ENCODE results near the gene SPTBN4.

The SPTBN4 gene

DNA sequence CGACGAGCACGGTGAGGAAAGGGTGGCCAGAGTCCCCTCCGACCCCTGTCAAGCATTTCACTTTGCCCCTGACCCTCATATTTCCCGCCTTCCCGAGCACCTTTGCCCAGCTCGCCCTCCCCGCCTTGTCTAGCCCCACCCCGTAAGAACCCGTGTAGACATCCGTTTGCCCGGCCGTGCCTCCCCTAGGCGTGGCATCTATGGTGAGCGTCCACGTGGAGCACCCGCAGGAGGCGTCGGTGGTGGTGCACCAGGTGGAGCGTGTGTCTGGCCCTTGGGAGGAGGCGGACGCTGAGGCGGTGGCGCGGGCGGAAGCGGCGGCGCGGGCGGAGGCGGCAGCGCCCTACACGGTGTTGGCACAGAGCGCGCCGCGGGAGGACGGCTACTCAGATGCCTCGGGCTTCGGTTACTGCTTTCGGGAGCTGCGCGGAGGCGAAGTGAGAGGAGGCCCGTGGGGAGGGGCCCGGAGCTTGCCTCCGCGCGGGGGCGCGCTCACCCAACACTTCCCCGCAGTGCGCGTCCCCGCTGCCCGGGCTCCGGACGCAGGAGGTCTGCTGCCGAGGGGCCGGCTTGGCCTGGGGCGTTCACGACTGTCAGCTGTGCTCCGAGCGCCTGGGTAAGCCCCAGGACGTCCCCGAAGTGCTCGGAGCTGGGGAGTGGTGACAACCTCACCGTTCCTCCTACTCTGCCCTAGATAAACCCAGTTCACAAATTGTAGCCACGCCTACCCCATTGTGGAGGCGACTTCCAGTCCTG lies 138.6 kb downstream of the SPTBN4 start:
- no peak for DNase-seq

DNA sequence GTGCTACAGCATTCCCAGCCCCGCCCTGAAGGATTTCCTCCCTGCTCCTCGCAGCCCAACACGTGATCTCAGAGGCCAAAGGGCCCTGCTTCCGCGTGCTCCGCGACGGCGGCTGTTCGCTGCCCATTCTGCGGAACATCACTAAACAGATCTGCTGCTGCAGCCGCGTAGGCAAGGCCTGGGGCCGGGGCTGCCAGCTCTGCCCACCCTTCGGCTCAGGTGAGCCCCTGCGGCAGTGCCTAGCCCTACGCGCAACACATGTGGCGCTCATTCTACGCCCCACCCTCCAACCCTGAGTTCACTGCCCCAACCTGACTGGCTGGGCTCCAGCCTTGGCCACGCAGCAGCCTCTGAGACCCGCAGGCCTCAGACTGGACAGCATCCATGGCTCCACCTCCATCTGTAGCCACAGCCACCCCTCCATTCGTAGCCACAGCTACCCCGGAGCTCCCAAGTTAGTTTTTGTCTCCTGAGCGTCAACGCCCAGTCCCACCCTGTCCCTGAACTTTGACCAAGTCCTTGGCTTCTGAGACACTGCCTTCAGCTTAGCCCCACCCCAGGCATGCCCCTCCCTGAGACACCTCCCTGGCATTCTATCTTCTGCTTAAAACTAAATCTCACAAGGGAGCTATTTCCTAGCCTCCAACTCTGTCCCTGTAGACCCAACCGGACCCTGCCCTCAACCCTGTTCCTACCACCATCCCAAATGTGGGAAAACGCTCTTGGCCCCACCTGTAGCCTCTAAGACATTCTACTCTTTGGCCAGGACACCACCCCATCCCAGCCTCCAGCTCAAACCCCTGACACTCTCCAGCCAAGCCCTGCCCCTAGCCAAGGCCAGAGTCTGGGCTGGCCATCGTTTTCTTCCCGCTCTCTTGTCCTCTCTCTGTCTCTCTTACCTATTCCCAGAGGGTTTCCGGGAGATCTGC lies 140.8 kb downstream of the SPTBN4 start:
- no peak for DNase-seq

DNA sequence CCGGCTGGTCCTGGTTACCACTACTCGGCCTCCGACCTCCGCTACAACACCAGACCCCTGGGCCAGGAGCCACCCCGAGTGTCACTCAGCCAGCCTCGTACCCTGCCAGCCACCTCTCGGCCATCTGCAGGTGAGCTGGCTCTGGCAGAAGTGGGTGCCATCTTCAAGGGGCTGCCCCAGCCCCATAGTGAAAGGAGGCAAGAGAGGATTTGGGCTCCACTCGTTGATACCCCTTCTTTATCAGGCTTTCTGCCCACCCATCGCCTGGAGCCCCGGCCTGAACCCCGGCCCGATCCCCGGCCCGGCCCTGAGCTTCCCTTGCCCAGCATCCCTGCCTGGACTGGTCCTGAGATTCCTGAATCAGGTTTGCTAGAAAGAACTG lies 141.4 kb downstream of the SPTBN4 start:
- no peak for DNase-seq

DNA sequence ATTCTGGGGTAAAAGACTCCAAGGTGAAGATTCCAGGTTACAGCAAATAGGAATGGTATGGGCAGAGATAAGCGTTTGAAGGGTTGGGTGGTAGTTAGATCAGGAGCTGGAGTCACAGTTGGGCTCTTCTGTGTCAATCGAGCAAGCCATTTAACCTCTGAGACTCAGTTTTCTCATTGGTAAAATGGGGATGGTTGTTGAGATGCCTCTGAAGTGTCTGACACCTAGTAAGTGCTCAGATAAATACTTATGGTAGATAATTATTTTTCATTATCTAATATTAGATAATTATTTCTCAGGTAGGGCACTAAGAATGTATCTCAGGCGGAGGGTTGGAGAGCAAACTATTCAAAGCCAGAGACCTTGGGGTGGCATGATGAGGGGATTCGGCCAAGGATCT lies 142.2 kb downstream of the SPTBN4 start:
- DNase-seq = no peak

DNA sequence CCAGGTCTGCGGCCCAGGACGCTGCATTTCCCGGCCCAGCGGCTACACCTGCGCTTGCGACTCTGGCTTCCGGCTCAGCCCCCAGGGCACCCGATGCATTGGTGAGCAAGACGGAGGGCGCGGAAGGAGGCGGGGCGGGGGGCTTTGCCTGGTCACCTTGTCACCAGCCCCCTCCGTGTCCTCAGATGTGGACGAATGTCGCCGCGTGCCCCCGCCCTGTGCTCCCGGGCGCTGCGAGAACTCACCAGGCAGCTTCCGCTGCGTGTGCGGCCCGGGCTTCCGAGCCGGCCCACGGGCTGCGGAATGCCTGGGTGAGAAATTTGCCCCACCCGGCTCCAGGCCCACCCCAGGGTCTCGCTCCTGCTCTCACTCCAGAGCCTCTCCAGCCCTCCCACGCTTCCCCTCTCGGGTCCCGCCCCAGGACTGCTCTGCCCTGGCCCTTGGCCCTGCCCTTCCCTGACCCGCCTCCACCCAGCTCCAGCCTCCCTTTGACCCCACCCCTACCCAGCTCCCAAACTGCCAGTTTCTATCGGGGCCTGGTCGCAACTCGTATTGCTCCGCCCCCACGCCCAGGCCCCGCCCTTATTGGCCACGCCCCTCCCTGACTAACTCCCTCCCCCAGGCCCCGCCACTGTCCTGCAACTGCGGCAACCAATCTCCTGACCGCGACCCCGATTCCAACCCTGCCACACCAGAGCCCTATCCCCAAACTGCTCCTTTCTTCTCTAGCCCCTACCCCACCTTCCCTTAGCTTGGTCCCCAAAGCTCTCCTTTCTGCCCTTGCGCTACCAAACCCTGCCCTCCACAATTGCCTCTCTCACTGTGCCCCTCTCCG lies 143.0 kb downstream of the SPTBN4 start:
- DNase-seq = no peak

DNA sequence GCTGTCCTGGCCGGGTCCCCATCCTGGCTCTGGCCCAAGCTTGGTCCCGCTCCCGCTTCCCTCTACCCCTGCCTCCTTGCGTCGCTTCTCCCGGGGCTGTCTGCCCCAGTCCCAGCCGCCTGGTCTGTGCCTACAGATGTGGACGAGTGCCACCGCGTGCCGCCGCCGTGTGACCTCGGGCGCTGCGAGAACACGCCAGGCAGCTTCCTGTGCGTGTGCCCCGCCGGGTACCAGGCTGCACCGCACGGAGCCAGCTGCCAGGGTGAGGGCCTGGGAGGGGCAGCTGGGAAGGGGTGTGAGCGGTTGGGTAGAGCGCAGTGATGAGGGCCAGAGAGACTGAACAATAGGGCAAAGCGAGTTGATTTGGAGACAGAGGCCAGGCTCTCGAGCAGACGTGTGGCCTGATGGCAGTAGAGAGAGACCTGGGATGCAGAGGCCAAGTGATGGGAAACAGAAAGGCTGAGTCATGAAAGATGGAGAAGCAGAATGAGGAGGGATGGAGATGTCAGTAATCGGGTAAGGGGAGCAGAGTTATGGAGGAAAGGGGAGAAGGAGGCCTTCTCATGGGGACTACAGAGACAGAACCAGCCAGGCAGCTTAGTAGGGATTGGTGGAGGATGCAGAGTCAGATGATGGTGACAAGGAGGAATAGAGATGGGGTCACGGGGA lies 143.7 kb downstream of the SPTBN4 start:
- no peak for DNase-seq

DNA sequence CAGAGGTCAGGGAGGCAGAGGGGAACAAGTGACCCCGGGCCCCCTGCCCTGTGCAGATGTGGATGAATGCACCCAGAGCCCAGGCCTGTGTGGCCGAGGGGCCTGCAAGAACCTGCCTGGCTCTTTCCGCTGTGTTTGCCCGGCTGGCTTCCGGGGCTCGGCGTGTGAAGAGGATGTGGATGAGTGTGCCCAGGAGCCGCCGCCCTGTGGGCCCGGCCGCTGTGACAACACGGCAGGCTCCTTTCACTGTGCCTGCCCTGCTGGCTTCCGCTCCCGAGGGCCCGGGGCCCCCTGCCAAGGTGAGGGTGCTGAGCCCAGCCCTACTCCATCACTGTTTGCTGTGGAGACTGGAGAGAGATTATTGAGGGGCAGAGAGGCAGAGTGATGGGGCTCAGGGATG lies 144.3 kb downstream of the SPTBN4 start:
- no peak for DNase-seq

DNA sequence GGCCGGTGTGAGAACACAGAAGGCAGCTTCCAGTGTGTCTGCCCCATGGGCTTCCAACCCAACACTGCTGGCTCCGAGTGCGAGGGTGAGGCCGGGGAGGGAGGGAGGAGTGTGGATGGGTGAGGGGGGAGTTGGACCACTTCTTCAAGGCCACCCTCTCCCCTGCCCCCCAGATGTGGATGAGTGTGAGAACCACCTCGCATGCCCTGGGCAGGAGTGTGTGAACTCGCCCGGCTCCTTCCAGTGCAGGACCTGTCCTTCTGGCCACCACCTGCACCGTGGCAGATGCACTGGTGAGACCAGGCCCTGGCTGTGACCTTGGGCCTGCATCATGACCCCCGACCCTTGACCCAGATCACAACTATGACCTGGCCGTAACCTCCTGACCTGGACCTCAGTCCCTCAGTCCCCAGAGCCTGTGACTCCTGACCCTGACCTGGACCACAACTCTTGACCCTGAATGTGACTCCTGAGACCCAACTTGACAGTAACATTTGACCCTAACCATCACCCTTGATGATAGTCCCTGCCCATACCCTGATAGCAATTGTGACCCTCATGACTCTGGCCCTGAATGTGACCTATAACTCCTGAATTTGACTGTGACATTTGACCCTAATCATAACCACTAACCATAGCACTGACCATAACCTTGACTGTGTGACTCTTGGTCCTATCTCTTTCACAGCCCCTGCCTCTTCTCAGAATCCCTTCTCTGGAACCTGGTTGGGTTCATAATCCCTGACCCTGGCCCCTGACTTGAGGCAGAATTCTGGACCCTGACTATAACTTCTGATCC lies 145.3 kb downstream of the SPTBN4 start:
- DNase-seq = no peak

DNA sequence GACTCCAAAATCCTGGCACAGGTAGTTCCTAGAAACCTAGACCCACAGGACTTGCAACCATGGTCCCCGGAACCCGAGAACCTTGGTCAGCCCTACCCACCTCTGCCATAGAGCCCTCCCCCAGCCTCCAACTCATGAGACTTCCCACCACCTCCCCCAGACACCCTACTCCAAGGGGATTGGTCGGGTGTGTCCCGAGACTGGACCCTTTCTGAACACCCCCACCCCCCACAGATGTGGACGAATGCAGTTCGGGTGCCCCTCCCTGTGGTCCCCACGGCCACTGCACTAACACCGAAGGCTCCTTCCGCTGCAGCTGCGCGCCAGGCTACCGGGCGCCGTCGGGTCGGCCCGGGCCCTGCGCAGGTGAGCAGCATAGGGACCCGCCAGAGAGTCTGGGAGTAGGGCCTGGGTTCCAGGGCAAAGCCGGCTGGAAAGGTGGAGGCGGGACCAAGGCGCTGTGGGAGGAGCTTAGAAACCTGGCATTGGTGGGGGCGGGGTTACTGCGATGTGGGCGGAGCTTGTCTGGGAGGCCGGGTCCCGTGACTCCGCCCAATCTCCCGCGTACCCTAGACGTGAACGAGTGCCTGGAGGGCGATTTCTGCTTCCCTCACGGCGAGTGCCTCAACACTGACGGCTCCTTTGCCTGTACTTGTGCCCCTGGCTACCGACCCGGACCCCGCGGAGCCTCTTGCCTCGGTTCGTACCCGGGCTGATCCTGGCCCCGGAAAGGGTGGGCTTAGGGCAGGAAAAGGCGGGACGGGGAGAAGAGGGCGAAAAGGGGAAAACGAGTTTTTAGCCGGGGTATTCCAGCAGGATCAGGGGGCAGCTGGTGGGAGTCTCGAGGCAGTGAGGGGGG lies 146.3 kb downstream of the SPTBN4 start:
- no peak for DNase-seq

DNA sequence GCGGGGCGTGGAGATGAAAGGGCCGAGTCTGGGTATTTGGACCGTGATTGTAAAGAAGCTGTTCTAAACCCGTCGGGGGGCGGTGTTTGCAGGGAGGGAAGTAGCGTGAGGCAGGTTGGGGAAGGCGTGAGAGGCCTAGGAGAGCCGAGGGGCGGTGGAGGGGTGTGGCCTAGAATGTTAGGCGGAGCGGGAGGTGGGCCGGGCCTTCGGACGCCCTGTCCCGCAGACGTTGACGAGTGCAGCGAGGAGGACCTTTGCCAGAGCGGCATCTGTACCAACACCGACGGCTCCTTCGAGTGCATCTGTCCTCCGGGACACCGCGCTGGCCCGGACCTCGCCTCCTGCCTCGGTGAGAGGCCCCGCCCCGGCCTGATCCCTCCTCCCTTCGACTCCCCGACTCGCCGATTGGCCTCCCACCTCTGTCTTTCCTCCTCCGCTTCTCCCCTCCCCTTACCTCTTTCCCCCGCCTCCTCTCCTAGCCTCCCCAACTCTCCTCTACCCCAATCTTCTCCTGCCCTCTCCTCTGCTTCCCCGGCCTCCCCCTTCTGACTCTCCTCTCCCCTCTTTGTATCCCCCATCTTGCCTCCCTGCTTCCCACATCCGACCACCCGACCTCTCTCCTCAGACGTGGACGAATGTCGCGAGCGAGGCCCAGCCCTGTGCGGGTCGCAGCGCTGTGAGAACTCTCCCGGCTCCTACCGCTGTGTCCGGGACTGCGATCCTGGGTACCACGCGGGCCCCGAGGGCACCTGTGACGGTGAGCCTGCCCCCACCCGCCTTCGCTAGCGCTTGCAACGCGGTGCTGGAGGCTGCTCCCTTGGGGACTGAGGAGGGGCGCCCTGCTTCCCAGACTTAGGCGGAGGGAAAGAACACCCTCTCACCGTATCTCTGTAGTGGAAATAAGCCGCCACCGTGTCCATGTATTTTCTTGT lies 147.2 kb downstream of the SPTBN4 start:
- DNase-seq = no peak

DNA sequence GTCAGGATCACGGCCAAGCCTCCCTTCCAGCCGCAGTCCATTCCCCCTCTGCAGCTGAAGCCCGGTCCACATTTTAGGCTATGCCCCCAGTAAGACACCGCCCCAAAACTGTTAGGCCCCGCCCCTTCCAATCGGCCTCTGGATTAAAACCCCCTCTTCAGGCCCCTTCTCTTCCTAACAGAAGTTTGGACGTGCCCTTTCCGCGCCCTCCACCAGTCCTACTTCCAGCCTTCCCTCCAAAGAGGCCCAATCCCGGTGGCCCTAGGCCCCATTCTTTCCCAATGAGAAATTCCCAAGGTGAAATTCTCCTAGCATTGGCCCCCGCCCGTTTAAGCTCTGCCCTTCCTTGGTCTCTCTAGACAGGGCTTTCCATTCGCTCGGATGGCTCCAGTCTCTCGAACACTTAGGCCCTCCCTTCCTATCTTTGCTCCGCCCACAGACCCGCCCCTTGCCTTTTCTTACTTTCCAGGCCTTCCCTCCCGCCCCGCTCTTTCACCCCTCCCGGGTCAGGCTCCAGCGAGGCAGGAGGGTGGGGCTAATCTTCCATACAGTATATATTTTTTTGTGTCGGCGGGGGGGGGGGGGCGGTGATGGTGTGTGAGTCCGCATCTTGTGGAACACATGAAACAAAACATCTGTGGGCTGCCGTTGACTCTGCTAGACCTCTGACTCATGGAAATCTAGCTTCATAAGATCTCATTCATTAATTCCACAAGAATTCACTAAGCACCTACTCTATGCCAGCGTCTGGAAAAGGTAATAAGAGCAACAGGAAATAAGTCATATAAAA lies 148.0 kb downstream of the SPTBN4 start:
- DNase-seq = no peak

DNA sequence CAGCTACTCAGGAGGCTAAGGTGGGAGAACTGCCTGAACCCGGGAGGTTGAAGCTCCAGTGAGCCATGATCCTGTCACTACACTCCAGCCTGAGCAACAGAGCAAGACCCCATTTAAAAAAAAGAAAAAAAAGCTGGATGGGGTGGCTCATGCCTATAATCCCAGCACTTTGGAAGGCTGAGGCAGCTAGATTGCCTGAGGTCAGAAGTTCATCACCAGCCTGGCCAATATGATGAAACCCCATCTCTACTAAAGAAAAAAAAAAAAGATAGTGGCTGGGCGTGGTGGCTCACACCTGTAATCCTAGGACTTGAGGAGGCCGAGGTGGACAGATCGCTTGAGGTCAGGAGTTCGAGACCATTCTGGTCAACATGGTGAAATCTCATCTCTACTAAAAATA lies 149.4 kb downstream of the SPTBN4 start:
- DNase-seq = no peak

DNA sequence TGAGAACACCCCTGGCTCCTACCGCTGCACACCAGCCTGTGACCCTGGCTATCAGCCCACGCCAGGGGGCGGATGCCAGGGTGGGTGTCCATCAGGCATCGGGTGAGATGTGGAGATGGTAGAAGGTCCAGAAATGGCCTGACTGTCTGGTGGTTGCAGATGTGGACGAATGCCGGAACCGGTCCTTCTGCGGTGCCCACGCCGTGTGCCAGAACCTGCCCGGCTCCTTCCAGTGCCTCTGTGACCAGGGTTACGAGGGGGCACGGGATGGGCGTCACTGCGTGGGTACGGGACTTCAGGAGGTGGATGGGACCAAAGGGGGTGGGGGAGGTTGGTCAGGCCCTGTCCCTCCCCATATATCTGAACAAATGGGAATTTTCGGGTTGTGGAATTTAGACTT lies 150.1 kb downstream of the SPTBN4 start:
- no peak for DNase-seq

DNA sequence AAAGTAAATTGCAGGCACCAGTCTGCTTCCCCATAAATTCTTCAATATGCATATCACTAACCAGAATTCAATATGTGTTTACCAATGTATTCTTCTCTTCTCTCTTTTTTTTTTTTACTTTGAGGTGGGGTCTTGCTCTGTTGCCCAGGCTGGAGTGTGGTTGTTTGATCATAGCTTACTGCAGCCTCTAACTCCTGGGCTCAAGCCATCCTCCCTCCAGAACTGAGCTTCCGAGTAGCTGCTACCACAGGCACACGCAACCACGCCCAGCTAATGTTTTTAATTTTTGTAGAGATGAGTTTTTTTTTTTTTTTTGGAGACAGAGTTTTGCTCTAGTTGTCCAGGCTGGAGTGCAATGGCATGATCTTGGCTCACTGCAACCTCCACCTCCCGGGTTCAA lies 151.2 kb downstream of the SPTBN4 start:
- no peak for DNase-seq

DNA sequence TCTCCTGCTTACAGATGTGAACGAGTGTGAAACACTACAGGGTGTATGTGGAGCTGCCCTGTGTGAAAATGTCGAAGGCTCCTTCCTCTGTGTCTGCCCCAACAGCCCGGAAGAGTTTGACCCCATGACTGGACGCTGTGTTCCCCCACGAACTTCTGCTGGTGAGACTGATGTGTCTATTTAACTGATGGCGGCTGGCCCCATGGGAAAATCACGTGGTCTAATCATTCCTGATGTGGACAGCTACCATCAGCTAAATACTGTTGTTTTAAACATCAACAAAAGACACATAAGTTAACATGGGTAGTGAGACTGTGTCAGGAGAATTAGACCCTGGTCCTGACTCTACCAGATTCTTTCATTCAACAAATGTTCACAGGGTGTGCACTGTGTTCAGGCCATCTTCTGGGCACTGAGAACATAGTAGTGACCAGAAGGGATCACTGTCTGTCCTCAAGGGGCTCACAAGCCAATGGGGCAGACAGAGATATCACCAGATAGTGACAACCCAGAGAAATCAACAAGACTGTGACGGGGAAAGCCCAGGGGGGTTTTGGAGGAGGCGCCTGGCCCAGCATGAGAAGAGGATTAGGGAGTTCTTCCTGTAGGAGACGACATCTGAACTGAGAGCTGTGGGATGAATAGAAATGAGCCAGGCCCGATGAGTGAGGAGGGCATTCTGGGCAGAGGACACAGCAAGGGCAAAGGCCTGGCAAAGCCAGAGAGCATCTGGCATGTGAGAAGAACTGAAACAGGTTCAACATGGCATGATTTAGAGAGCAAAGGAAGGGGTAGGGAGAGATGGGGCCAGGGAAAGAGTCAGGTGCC lies 152.7 kb downstream of the SPTBN4 start:
- no peak for DNase-seq

DNA sequence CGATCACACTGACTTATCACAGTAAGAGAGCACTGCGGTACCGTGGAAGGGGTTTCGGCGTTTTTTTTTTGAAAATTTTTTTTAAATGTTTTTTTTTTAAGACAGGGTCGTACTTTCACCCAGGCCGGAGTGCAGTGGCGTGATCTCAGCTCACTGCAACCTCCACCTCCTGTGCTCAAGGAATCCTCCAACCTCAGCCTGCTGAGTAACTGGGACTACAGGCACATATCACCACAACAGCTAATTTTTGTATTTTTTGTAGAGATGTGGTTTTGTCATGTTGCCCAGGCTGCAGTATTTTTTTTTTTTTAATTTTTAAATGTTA lies 153.3 kb downstream of the SPTBN4 start:
- DNase-seq = no peak

DNA sequence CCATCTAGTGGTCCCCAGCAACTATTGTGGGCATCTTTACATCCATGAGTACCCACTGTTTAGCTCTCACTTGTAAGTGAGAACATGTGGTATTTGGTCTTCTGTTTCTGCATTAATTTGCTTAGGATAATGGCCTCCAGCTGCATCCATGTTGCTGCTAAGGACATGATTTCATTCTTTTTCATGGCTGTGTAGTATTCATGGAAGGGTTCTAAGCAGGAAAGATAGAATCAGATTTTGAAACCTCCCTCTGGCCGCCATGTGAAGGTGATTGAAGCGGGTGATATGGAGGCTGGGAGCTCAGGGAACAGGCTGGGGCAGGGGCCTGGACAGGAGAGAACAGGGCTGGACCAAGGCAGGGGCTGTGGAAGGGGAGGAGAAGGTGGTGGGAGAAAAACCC lies 154.5 kb downstream of the SPTBN4 start:
- no peak for DNase-seq

All from NCI-H2107 (cell line).